IMR-90 (cell line): Measurements from ENCODE around the gene CYP21A2. TPM values are rescaled to one million over a fixed set of nuclear protein-coding genes. Genes with fewer than 3 reads are reported as not detected.

Experiments
- ATAC-seq: fragments of 200-7000 bp; cut with Tn5 transposase; 2 replicates; pipeline ENCODE4 v1.9.1; 2020; ENCODE audit warnings: low read depth, mild to moderate bottlenecking, moderate library complexity
- BruUV-seq: library from RNA; stranded (reverse); fragments of 400-500 nt; replicated peaks from 2 replicates; lab custom pipeline; 2021; lab: Mats Ljungman, UMichigan
- CTCF ChIA-PET: fragments of 300-600 bp; formaldehyde crosslinking; extraction: SDS; loops from one replicate; lab custom pipeline; 2021; ENCODE audit warnings: antibody characterized with exemption; lab: Yijun Ruan, JAX
- POLR2A ChIA-PET: fragments of 300-600 bp; sonication (Branson Sonifier 250); formaldehyde crosslinking; loops from one replicate; lab custom pipeline; 2022; ENCODE audit warnings: antibody characterized with exemption; ENCODE audit not compliant: unreplicated experiment; lab: Charles Lee
- DNase-seq: peaks from one replicate; pipeline ENCODE4 v3.0.0; 2013
- H2AFZ ChIP-seq: replicated peaks from 2 replicates; pipeline ENCODE3; 2013; ENCODE audit warnings: low read length, mild to moderate bottlenecking; ENCODE audit not compliant: poor library complexity
- H2AK5ac ChIP-seq: 2 replicates; pipeline ENCODE4 v1.6.1; 2013; ENCODE audit warnings: low read depth, low read length, inconsistent platforms
- H2AK9ac ChIP-seq: replicated peaks from 2 replicates; pipeline ENCODE3; 2013; ENCODE audit warnings: mild to moderate bottlenecking, low read depth, low read length, moderate library complexity; ENCODE audit not compliant: poor library complexity
- H2BK120ac ChIP-seq: 2 replicates; pipeline ENCODE4 v1.6.1; 2013; ENCODE audit warnings: low read depth, low read length, inconsistent platforms
- H2BK15ac ChIP-seq: 3 replicates; pipeline ENCODE4 v1.6.1; 2013; ENCODE audit warnings: low read depth, low read length, inconsistent platforms
- H2BK20ac ChIP-seq: 2 replicates; pipeline ENCODE4 v1.6.1; 2013; ENCODE audit warnings: low read depth, mild to moderate bottlenecking, inconsistent platforms, low read length, moderate library complexity
- H2BK5ac ChIP-seq: 2 replicates; pipeline ENCODE4 v1.6.1; 2013; ENCODE audit warnings: mild to moderate bottlenecking, low read depth, low read length, inconsistent platforms; ENCODE audit not compliant: poor library complexity, severe bottlenecking
- H3K14ac ChIP-seq: replicated peaks from 2 replicates; pipeline ENCODE4 v1.6.1; 2013; ENCODE audit warnings: low read depth, low read length, inconsistent platforms
- H3K18ac ChIP-seq: 2 replicates; pipeline ENCODE4 v1.6.1; 2013; ENCODE audit warnings: low read depth, low read length, control low read depth
- H3K23ac ChIP-seq: 2 replicates; pipeline ENCODE4 v1.6.1; 2013; ENCODE audit warnings: low read depth, low read length, inconsistent platforms
- H3K27ac ChIP-seq: 2 replicates; pipeline ENCODE4 v1.5.1; 2013; ENCODE audit warnings: mild to moderate bottlenecking, control low read depth, low read length; ENCODE audit not compliant: insufficient read depth
- H3K27me3 ChIP-seq: 2 replicates; pipeline ENCODE4 v1.6.1; 2013; ENCODE audit warnings: low read length; ENCODE audit not compliant: control insufficient read depth, insufficient read depth
- H3K36me3 ChIP-seq: 2 replicates; pipeline ENCODE4 v1.6.1; 2013; ENCODE audit warnings: low read length, mixed read lengths; ENCODE audit not compliant: control insufficient read depth, insufficient read depth
- H3K4ac ChIP-seq: 2 replicates; pipeline ENCODE4 v1.6.1; 2013; ENCODE audit warnings: low read depth, low read length, inconsistent platforms
- H3K4me1 ChIP-seq: 2 replicates; pipeline ENCODE4 v1.6.1; 2013; ENCODE audit warnings: low read length, mixed read lengths; ENCODE audit not compliant: control insufficient read depth, insufficient read depth
- H3K4me2 ChIP-seq: 2 replicates; pipeline ENCODE4 v1.6.1; 2013; ENCODE audit warnings: low read depth, mild to moderate bottlenecking, control low read depth, low read length, moderate library complexity
- H3K4me3 ChIP-seq: 2 replicates; pipeline ENCODE4 v1.5.1; 2013; ENCODE audit warnings: low read depth, mild to moderate bottlenecking, control low read depth, low read length, moderate library complexity; ENCODE audit not compliant: insufficient read depth
- H3K56ac ChIP-seq: 2 replicates; pipeline ENCODE4 v1.6.1; 2013; ENCODE audit warnings: low read length, inconsistent platforms; ENCODE audit not compliant: insufficient read depth; ENCODE audit errors: extremely low read depth
- H3K79me1 ChIP-seq, 2 experiments: 2 replicates each; pipeline ENCODE4 v1.6.1; 2013; ENCODE audit warnings: low read length in 2 of 2, inconsistent platforms in 1 of 2, low read depth in 1 of 2
- H3K9ac ChIP-seq: 2 replicates; pipeline ENCODE4 v1.6.1; 2013; ENCODE audit warnings: low read depth, low read length, control low read depth
- H3K9me1 ChIP-seq: 2 replicates; pipeline ENCODE4 v1.6.1; 2013; ENCODE audit warnings: low read length, inconsistent platforms; ENCODE audit not compliant: insufficient read depth
- H3K9me3 ChIP-seq: 2 replicates; pipeline ENCODE4 v1.6.1; 2013; ENCODE audit warnings: low read length; ENCODE audit not compliant: control insufficient read depth, insufficient read depth
- H4K20me1 ChIP-seq: 2 replicates; pipeline ENCODE4 v1.6.1; 2013; ENCODE audit warnings: low read length, inconsistent platforms; ENCODE audit not compliant: insufficient read depth
- H4K5ac ChIP-seq: 2 replicates; pipeline ENCODE4 v1.6.1; 2013; ENCODE audit warnings: mild to moderate bottlenecking, low read depth, low read length, control low read depth
- H4K8ac ChIP-seq, 2 experiments: 2 replicates each; pipeline ENCODE4 v1.6.1; 2013; ENCODE audit warnings: low read depth in 2 of 2, low read length in 2 of 2, control low read depth in 1 of 2, inconsistent platforms in 1 of 2
- H4K91ac ChIP-seq: 2 replicates; pipeline ENCODE4 v1.6.1; 2013; ENCODE audit warnings: low read depth, low read length, inconsistent platforms; ENCODE audit not compliant: insufficient read depth
- BHLHE40 ChIP-seq: fragments of 150-350 bp; IDR thresholded peaks from 2 replicates; pipeline ENCODE4 v1.6.1; 2016; ENCODE audit warnings: mild to moderate bottlenecking, low read depth, low read length
- CHD1 ChIP-seq: IDR thresholded peaks from 2 replicates; pipeline ENCODE4 v1.6.1; 2012; ENCODE audit warnings: low read depth, low read length, improper control_type of control experiment
- ELK1 ChIP-seq: fragments of 150-350 bp; IDR thresholded peaks from 2 replicates; pipeline ENCODE4 v1.6.1; 2016; ENCODE audit warnings: low read depth, mild to moderate bottlenecking, low read length, moderate library complexity, borderline replicate concordance
- FOS ChIP-seq: fragments of 150-350 bp; IDR thresholded peaks from 2 replicates; pipeline ENCODE4 v1.6.1; 2016; ENCODE audit warnings: low read depth, low read length
- MAFK ChIP-seq: IDR thresholded peaks from 2 replicates; pipeline ENCODE4 v1.6.1; 2012; ENCODE audit warnings: low read depth, low read length, improper control_type of control experiment
- MAZ ChIP-seq: IDR thresholded peaks from 2 replicates; pipeline ENCODE4 v1.6.1; 2012; ENCODE audit warnings: low read depth, mild to moderate bottlenecking, low read length, improper control_type of control experiment, moderate library complexity, borderline replicate concordance
- MXI1 ChIP-seq: IDR thresholded peaks from 2 replicates; pipeline ENCODE4 v1.6.1; 2012; ENCODE audit warnings: low read depth, mild to moderate bottlenecking, low read length, moderate library complexity, borderline replicate concordance
- POLR2A ChIP-seq: IDR thresholded peaks from 2 replicates; pipeline ENCODE4 v1.6.1; 2012; ENCODE audit warnings: mild to moderate bottlenecking, low read depth, low read length
- RAD21 ChIP-seq: IDR thresholded peaks from 2 replicates; pipeline ENCODE4 v1.6.1; 2012; ENCODE audit warnings: low read length, improper control_type of control experiment
- RCOR1 ChIP-seq: IDR thresholded peaks from 2 replicates; pipeline ENCODE4 v1.6.1; 2012; ENCODE audit warnings: mild to moderate bottlenecking, low read length, improper control_type of control experiment; ENCODE audit not compliant: insufficient replicate concordance
- USF2 ChIP-seq: fragments of 150-350 bp; IDR thresholded peaks from 2 replicates; pipeline ENCODE4 v1.6.1; 2017; ENCODE audit warnings: mild to moderate bottlenecking, antibody characterized with exemption, low read length, low read depth
- WGBS, 2 experiments: methylation state at CpG; one replicate each; pipeline versions ENCODE4 v1.1.5 to v1.1.7; 2013; ENCODE audit warnings: missing lambda C conversion rate in 2 of 2; ENCODE audit not compliant: insufficient read length in 1 of 2; ENCODE audit errors: extremely low coverage in 2 of 2; 5-methylcytosine and 5-hydroxymethylcytosine counted together
- dilution Hi-C: fragments of 300-500 bp; cut with HindIII; formaldehyde crosslinking; loops from one replicate; pipeline ENCODE4 v1.14.3; 2018; ENCODE audit warnings: low sequenced_read_pairs; ENCODE audit not compliant: unreplicated experiment
- in situ Hi-C: fragments of 300-500 bp; cut with MboI; formaldehyde crosslinking; loops from 3 replicates; pipeline ENCODE4 v1.14.3; 2019; ENCODE audit warnings: low sequenced_read_pairs, inconsistent platforms, mixed read lengths
- intact Hi-C: fragments of 100-400 bp; cut with micrococcal nuclease; formaldehyde crosslinking; loops from 2 replicates; pipeline ENCODE4 v1.10.0; 2022
- polyA plus RNA-seq, 3 experiments: library from polyadenylated mRNA; depleted of rRNA; stranded (reverse); fragments of >200 nt; gene quantifications; 2 replicates each; pipeline ENCODE4 v1.2.3, GENCODE V29; 2012; ENCODE audit warnings: low replicate concordance in 1 of 3
- total RNA-seq: library from RNA; depleted of rRNA; stranded (reverse); fragments of >200 nt; gene quantifications from 2 replicates; pipeline ENCODE4 v1.2.3, GENCODE V29; 2012

The CYP21A2 gene
- total and polyA plus RNA-seq, 2 of the 4 experiments (the other 2 are of a cell fraction) = 0.03 TPM; not detected in 1

- Histone ChIP-seq H4K91ac (peak overlapping the region; percentile 94), H2BK120ac (peak overlapping the region; percentile 89), H2AFZ (peak overlapping the region; percentile 82), H3K4ac (peak overlapping the region; percentile 90), H3K27ac (peak overlapping the region; percentile 9), H3K18ac (peak overlapping the region; percentile 20), H3K36me3 (no peaks in the 10 kb centered on the region), H3K4me1 (peaks cover 26% of the 10 kb centered on the region), H2AK9ac (peak overlapping the region; percentile 78), H3K14ac (peak overlapping the region; percentile 87), H4K20me1 (peaks cover 3% of the 10 kb centered on the region), H3K27me3 (peaks cover 26% of the 10 kb centered on the region), H4K5ac (peak overlapping the region; percentile 44), H3K9ac (no peak overlapping the region), H2BK5ac (peak overlapping the region; percentile 6), H2BK15ac (peak overlapping the region; percentile 90), H3K9me1 (peaks cover 24% of the 10 kb centered on the region), H3K79me1 (no peaks in the 10 kb centered on the region), H3K9me3 (no peaks in the 10 kb centered on the region), H4K8ac (peak overlapping the region; percentile 50 to 92; a peak in 3 of 4 replicates), H3K23ac (peak overlapping the region; percentile 72), H3K4me2 (no peak overlapping the region), H3K4me3 (no peak overlapping the region), H3K56ac (no peak overlapping the region), H2AK5ac (peak overlapping the region; percentile 89), H2BK20ac (peak overlapping the region; percentile 91)
- DNase-seq (peak; percentile 89), ATAC-seq (peak; percentile 89)
- WGBS, 2 experiments = 43% methylated on average over 5 of the region's 22 CpGs; no CpG with 5 or more reads in 1 of the 2 experiments
- dilution Hi-C loops = no loop called here
- BruUV-seq = TSS peak; percentile 22
- intact Hi-C loops = no loop called here
- ChIA-PET POLR2A (no interaction called here), CTCF (no interaction called here)
- TF ChIP-seq RCOR1 = no peak
- no peak for TF ChIP-seq RAD21
- no peak for TF ChIP-seq POLR2A
- TF ChIP-seq MAFK = no peak
- 0 out of 2 replicates have a peak, but pooled peaks have one; percentile 1 for TF ChIP-seq USF2
- TF ChIP-seq BHLHE40 = peak; percentile 53; the same call in 1 of the 2 replicates
- TF ChIP-seq MXI1 = peak; percentile 31; the same call in 1 of the 2 replicates
- TF ChIP-seq MAZ = peak; percentile 99
- no peak for TF ChIP-seq CHD1
- no peak for TF ChIP-seq ELK1
- TF ChIP-seq FOS = peak; percentile 81
- in situ Hi-C loops = no loop called here
Measured at GRCh38 chr6:32081168-32081990, 43.2 kb downstream of the CYP21A2 start.
